AG09309 (cell line): Measurements from ENCODE around the gene HOXB9.

Source experiments
- DNase-seq: peaks from one replicate; pipeline ENCODE4 v3.0.0-alpha.2; 2010; ENCODE audit warnings: low read depth
- H3K4me3 ChIP-seq: 2 replicates; pipeline ENCODE4 v1.5.1; 2011; ENCODE audit warnings: mild to moderate bottlenecking, low read depth, low read length, moderate library complexity; ENCODE audit not compliant: control insufficient read depth
- TF ChIP-seq, protein P1 (sequence below): IDR thresholded peaks from 2 replicates; pipeline ENCODE4 v1.5.1; 2011; ENCODE audit warnings: mild to moderate bottlenecking, low read depth, low read length, inconsistent platforms; ENCODE audit not compliant: insufficient read depth, control insufficient read depth; ENCODE audit errors: missing control alignments

Gene HOXB9

DNA sequence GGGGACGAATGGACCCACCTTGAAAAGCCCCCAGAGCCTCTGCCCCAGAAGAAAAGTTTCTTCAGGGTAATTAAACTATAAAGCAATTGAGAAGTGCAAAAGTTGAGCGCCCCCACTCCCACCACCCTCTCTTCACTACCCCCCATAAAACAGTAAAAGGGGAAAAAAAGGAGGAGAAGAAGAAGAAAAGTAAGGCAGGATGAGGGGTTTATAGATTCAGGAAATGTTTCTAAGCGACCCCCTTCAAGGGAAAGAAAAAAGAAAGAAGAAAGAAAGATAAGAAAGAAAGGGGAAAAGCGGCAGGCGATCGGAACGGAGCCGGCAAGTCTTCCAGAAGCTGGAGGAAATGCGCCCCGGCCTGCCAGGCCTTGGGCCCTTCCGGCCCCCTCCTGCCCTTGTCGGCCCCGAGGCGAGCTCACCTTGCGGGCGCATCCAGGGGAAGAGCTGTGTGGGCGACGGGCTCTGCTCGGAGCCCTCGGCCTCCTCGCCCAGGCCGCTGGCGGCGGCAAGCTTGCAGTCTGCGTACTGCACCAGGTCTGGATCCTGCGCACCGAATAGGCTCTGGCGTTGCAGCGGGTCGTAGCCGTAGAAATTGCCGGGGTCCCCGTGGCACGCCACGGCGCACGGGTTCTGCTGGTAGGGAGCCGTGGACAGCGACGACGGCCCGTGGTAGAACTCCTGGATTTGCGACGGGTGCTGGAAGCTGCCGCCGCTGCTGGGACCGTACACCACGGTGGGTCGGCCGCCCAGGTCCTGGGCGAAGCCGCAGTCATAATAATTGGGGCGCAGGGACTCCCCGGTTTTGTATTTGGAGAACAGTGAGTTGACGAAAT is 12.1 kb downstream of the HOXB9 start:
- TF ChIP-seq, protein P1, sequence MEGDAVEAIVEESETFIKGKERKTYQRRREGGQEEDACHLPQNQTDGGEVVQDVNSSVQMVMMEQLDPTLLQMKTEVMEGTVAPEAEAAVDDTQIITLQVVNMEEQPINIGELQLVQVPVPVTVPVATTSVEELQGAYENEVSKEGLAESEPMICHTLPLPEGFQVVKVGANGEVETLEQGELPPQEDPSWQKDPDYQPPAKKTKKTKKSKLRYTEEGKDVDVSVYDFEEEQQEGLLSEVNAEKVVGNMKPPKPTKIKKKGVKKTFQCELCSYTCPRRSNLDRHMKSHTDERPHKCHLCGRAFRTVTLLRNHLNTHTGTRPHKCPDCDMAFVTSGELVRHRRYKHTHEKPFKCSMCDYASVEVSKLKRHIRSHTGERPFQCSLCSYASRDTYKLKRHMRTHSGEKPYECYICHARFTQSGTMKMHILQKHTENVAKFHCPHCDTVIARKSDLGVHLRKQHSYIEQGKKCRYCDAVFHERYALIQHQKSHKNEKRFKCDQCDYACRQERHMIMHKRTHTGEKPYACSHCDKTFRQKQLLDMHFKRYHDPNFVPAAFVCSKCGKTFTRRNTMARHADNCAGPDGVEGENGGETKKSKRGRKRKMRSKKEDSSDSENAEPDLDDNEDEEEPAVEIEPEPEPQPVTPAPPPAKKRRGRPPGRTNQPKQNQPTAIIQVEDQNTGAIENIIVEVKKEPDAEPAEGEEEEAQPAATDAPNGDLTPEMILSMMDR = no peak
- H3K4me3 ChIP-seq = no peak overlapping the region
- DNase-seq = no peak

DNA sequence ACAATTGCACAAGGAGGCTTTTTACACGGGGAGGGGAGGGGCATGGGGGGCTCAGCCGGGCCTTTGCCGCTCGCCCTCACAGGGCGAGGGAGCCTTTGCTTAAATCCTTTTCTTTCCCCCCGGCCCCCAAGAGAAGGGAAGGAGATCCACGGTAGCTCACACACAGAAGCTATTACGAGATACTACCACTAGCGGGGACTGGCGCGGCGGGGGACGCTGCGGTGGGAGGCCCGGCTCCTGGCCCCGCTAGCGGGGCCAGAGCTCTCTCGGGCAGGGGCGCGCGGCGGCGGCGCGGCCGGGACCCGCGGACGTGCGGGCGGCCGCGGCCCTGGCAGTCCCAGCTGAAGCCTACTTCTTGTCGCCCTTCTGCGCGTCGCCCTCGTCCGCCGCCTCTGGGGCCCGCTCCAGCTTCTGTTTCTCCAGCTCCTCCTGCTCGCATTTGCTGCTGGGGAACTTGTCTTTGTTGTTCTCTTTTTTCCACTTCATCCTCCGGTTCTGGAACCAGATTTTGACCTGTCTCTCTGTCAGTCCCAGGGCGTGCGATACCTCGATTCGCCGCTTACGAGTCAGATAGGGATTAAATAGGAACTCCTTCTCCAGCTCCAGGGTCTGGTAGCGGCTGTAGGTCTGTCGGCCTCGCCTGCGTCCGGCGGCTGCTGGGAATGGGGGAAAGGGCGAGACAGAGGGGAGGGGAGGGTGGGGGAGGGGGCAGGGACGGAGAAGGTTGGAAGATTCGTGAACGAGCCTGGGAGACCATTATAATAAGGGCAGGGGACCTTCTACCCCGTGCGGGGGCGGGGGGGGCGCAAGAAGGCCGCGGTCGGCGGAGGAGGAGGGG is 13.1 kb downstream of the HOXB9 start:
- TF ChIP-seq, protein P1 = peak; percentile 10

DNA sequence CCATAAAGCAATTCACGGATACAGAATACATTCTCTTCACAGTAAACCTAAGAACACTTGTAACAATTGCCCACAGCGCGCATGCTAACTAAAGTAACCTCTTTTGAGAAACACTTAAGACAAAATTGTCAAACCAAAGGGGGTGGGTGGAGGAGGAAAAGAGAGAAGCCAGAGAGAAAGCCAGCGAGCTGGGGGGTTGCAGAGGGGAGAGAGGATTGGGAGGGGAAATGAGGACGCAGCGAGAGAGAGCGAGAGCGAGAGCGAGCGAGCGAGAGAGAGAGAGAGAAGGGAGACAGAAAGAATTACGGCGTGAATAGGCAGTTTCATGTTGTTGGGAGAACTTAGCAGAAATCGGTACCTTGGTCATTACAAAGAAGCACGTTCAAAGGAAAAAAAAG is 13.7 kb downstream of the HOXB9 start:
- H3K4me3 ChIP-seq = no peak overlapping the region
- TF ChIP-seq, protein P1 = no peak
- no peak for DNase-seq

More for the DNA sequence above, 13.1 kb downstream of the HOXB9 start:
- DNase-seq = no peak
- no peak overlapping the region for H3K4me3 ChIP-seq

DNA sequence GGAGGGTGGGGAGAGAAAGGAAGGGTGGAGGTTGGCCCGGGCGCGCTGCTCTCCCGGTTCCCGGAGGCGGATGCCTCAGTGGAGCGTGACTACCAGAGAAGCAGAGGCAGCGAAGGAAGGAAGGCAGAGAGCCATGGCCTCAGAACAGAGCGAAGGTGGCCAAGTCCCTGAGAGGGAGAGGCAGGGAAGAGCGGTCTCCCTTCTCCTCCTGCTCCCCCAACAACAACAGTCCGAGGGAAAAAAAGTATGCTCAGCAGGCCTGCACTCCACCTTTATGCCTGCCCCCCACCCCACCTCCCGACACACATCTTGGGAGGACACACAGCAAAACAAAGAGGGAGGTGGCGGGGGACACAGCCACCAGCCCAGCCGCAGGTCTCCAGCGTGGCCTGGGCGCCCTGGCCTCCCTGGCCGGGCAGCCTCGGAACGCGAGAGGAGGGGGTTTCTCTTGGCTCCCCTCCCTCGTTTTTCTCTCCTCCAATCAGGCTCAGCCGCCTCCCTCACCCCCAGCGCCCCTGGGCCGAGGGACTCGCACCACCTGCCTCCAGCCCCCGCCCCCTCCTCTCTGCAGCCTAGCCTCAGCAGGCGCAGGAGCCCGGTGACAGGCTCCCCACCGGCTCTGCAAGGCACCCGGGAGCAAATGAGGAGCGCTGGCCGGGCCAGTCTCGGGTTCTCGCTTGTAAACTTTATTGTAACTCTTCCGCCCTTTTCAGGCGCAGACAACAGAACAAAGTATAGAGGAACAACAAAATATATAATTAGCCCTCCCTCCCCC is 14.3 kb downstream of the HOXB9 start:
- DNase-seq = no peak
- TF ChIP-seq, protein P1 = no peak
- no peak overlapping the region for H3K4me3 ChIP-seq

DNA sequence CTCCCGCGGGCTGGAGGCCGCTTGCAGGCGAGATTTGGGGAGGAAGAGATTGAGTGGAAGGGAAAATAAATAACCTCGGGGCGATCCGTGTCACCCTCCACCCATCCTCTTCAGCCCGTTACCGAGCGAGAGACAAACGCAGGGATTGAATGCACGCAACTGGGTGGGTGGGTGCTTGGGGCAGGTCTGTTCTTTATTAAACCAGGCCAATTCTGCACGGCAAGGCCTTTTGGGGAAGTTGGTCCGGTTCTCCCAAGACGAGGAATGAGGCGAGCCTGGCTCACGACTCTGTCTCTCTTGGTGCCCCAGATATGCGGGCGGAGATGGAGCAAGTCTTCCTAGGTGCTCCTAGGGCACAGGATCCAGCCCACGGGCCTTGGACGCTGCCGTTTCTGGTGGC is 14.9 kb downstream of the HOXB9 start:
- no peak overlapping the region for H3K4me3 ChIP-seq
- TF ChIP-seq, protein P1 = no peak
- no peak for DNase-seq

DNA sequence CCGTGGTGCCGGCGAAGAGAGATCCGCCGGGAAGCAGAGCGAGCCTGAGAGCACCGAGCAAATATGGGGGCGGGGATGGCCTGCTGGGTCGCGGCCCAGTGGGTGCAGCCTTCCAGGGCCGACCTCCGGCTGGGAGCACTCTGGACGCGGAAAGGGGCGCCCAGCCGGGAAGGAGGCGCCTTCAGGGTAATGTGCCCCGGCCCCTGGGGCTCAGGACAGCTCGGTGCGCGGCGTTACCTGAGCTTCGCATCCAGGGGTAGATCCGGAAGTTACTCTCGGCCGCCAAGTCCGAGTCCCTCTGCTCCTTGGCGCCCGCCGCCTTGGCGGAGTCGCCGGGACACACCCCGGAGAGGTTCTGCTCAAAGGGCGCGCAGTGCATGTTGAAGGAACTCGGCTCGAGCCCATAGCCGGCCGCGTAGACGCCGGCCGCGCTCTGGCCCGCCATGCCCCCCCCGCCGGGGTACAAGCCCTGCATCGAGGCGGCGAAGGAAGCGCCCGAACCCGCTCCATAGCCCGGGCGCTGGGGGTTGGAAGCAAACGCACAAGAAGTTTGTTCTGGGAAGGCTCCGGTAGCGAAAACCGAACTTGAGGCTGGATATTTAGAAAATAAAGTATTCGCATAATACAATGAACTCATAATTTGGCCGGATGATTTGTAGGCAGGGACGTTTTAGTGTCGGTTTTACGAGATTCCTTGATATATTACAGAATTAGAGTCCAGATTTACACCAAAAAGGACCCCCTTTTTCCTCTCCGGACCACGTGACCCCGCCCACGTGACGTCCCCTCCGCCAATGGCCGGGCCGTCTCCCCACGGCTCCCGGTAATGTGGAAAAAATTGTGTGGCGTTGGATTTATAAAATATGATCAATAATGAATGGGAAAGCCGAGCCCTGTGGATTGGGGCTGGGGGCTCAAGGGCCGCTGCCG is 15.6 kb downstream of the HOXB9 start, which contains the start of gene HOXB7:
HOXB7 (minus strand) TSS at position 736 of the 930 bp plus-strand sequence; CDS start at position 637, 99 bp downstream.
- TF ChIP-seq, protein P1 = no peak
- no peak within 1 kb of the TSS for H3K4me3 ChIP-seq
- DNase-seq = no peak
